Fibroblast of lung (primary cell): Measurements from ENCODE around the gene TUBG1. TPM values are rescaled to one million over a fixed set of nuclear protein-coding genes. Genes with fewer than 3 reads are reported as not detected.
A peak's percentile ranks its signal among the peaks of the same experiment; 100 is the strongest.

Experiments used
- DNase-seq, 2 donors: peaks; one replicate each; pipeline versions ENCODE4 v3.0.0 to v3.0.0-alpha.2; 2010; ENCODE audit warnings: low read depth in 2 of 2
- H2AFZ ChIP-seq: 2 replicates; pipeline ENCODE4 v1.5.1; 2012; ENCODE audit warnings: low read length, control low read depth, inconsistent platforms
- H3K27ac ChIP-seq: 2 replicates; pipeline ENCODE4 v1.5.1; 2011; ENCODE audit warnings: low read length, control low read depth; ENCODE audit not compliant: insufficient read depth
- H3K27me3 ChIP-seq: 2 replicates; pipeline ENCODE4 v1.5.1; 2011; ENCODE audit warnings: mild to moderate bottlenecking, low read length; ENCODE audit not compliant: control insufficient read depth, insufficient read depth
- H3K36me3 ChIP-seq: 2 replicates; pipeline ENCODE4 v1.5.1; 2011; ENCODE audit warnings: low read length; ENCODE audit not compliant: control insufficient read depth, insufficient read depth
- H3K4me1 ChIP-seq: 2 replicates; pipeline ENCODE4 v1.5.1; 2011; ENCODE audit warnings: low read length; ENCODE audit not compliant: control insufficient read depth, insufficient read depth; ENCODE audit errors: extremely low read depth
- H3K4me2 ChIP-seq: 2 replicates; pipeline ENCODE4 v1.5.1; 2011; ENCODE audit warnings: low read length, control low read depth; ENCODE audit not compliant: insufficient read depth; ENCODE audit errors: extremely low read depth
- H3K4me3 ChIP-seq, 4 experiments: fragments of 200-600 bp in 1 of 4; sonication (generic) in 1 of 4; replicated peaks in 1 of 4; 2 replicates each; pipeline ENCODE4 v1.5.1; 2011 to 2016; ENCODE audit warnings: low read length in 4 of 4, low read depth in 3 of 4, mild to moderate bottlenecking in 3 of 4, control low read depth in 2 of 4, inconsistent platforms in 1 of 4, mixed read lengths in 1 of 4; ENCODE audit not compliant: insufficient read depth in 1 of 4; ENCODE audit errors: control extremely low read depth in 1 of 4
- H3K79me2 ChIP-seq: 2 replicates; pipeline ENCODE4 v1.5.1; 2012; ENCODE audit warnings: mild to moderate bottlenecking, low read length, inconsistent platforms; ENCODE audit not compliant: control insufficient read depth, insufficient read depth
- H3K9ac ChIP-seq: 2 replicates; pipeline ENCODE4 v1.5.1; 2011; ENCODE audit warnings: mild to moderate bottlenecking, low read length, control low read depth; ENCODE audit not compliant: insufficient read depth
- H3K9me3 ChIP-seq: 2 replicates; pipeline ENCODE4 v1.5.1; 2012; ENCODE audit warnings: low read depth, low read length; ENCODE audit not compliant: control insufficient read depth, insufficient read depth
- H4K20me1 ChIP-seq: 2 replicates; pipeline ENCODE4 v1.5.1; 2011; ENCODE audit warnings: low read length; ENCODE audit not compliant: control insufficient read depth, insufficient read depth; ENCODE audit errors: extremely low read depth
- CTCF ChIP-seq, 2 donors: IDR thresholded peaks in 1 of 2; conservative IDR thresholded peaks in 1 of 2; 1 replicate in 1 of 2; 2 replicates in 1 of 2; pipeline ENCODE4 v1.5.1; 2011 to 2012; ENCODE audit warnings: low read length in 2 of 2, control low read depth in 1 of 2, inconsistent platforms in 1 of 2, low read depth in 1 of 2, mild to moderate bottlenecking in 1 of 2
- EZH2 ChIP-seq: IDR thresholded peaks from 2 replicates; pipeline ENCODE4 v1.5.1; 2012; ENCODE audit warnings: low read length, control low read depth, mild to moderate bottlenecking; ENCODE audit errors: missing control alignments
- polyA plus RNA-seq, 2 donors: library from polyadenylated mRNA; depleted of rRNA in 1 of 2; stranded (reverse) in 1 of 2; unstranded in 1 of 2; fragments of >200 nt; gene quantifications; 2 replicates each; pipeline ENCODE4 v1.2.1, GENCODE V29; 2011 to 2012; ENCODE audit warnings: missing spikeins in 1 of 2
- total RNA-seq: library from RNA; depleted of rRNA; stranded (reverse); fragments of >200 nt; gene quantifications from 2 replicates; pipeline ENCODE4 v1.2.1, GENCODE V29; 2014

The TUBG1 gene
- total and polyA plus RNA-seq, 2 donors (not counting 1 experiment from before 2014, with no cell fraction given): 16.7 to 60.0 TPM

- TF ChIP-seq EZH2: no peak
- TF ChIP-seq CTCF (conservative IDR thresholded peaks at IDR 0.05 in 1 of 2, IDR thresholded peaks at IDR 0.05 in 1 of 2; ENCODE audit: low read depth in 1 of 2, low read length in 2 of 2): no peak
- Histone ChIP-seq H4K20me1 (no peaks in the 10 kb centered on the region), H2AFZ (peak overlapping the region; percentile 55), H3K79me2 (peaks cover 51% of the 10 kb centered on the region), H3K4me2 (peak overlapping the region; percentile 66), H3K9ac (peak overlapping the region; percentile 86), H3K27ac (peak overlapping the region; percentile 88), H3K4me1 (peaks cover 16% of the 10 kb centered on the region), H3K4me3 (peak overlapping the region in 3 of 4 experiments; percentile 85 to 93 (median 87)), H3K36me3 (peaks cover 31% of the 10 kb centered on the region), H3K9me3 (no peaks in the 10 kb centered on the region), H3K27me3 (no peaks in the 10 kb centered on the region)
- no peak for DNase-seq
Measured at GRCh38 chr17:42566215-42566882, 43.1 kb upstream of the TUBG1 start.

- Histone ChIP-seq H3K27me3 (no peaks in the 10 kb centered on the region), H3K4me2 (peak within 1 kb of the TSS; percentile 99), H3K36me3 (peaks cover 36% of the 10 kb centered on the region), H3K4me3 (peak within 1 kb of the TSS; percentile 83 to 93 (median 86)), H3K79me2 (peaks cover 51% of the 10 kb centered on the region), H3K27ac (peak within 1 kb of the TSS; percentile 88), H3K4me1 (peaks cover 16% of the 10 kb centered on the region), H4K20me1 (no peaks in the 10 kb centered on the region), H3K9me3 (no peaks in the 10 kb centered on the region), H2AFZ (peak within 1 kb of the TSS; percentile 55), H3K9ac (peak within 1 kb of the TSS; percentile 86)
- peak; percentile 78 to 89 for DNase-seq
- TF ChIP-seq CTCF (conservative IDR thresholded peaks at IDR 0.05 in 1 of 2, IDR thresholded peaks at IDR 0.05 in 1 of 2; ENCODE audit: low read depth in 1 of 2, low read length in 2 of 2) (no peak), EZH2 (no peak)
Measured at GRCh38 chr17:42566883-42567573, 42.5 kb upstream of the TUBG1 start, which contains the start of gene MLX. TSS of gene MLX (plus strand) at chr17:42567100. CDS start at chr17:42567125, 25 bp downstream.

- TF ChIP-seq EZH2: no peak
- no peak for TF ChIP-seq CTCF (conservative IDR thresholded peaks at IDR 0.05 in 1 of 2, IDR thresholded peaks at IDR 0.05 in 1 of 2; ENCODE audit: low read depth in 1 of 2, low read length in 2 of 2)
- peaks cover 36% of the 10 kb centered on the region for H3K79me2 ChIP-seq
- H3K4me2 ChIP-seq: no peak overlapping the region
Measured at GRCh38 chr17:42568341-42569111, 41.0 kb upstream of the TUBG1 start.

More at GRCh38 chr17:42568341-42569111, 41.0 kb upstream of the TUBG1 start:
- no peaks in the 10 kb centered on the region for H4K20me1 ChIP-seq
- no peaks in the 10 kb centered on the region for H3K27me3 ChIP-seq
- no peak overlapping the region for H2AFZ ChIP-seq
- H3K9me3 ChIP-seq: no peaks in the 10 kb centered on the region
- peaks cover 46% of the 10 kb centered on the region for H3K36me3 ChIP-seq
- no peak overlapping the region for H3K27ac ChIP-seq
- no peak for DNase-seq
- H3K4me1 ChIP-seq: peaks cover 9% of the 10 kb centered on the region
- H3K4me3 ChIP-seq: no peak overlapping the region
- H3K9ac ChIP-seq: no peak overlapping the region
